ENCODE results near the gene HSF5. TPM values are rescaled to one million over a fixed set of nuclear protein-coding genes. Genes with fewer than 3 reads are reported as not detected.

The HSF5 gene
- polyA plus RNA-seq, 3 donors: 0.07 TPM; not detected in 2

DNA sequence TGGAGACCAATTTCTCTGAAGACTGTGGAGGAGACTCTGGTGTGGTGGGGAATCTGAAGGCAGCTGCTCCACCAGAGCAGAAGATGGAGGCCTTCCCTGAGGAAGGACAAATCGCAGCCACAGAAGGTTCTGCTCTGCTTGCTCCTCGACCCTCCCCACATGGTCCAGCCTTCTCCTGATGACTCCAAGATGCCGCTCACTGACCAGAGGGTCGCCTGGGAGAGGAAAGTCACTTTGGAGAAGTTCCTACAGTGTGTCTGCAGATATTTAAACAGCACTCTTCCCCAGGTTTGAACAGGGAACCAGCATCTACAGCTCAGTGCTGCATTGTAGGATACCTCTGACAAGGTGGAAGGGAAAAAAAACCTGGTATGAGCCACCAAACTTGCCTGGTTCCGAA, 115.2 kb downstream of the HSF5 start:
- H3K27me3 ChIP-seq (ENCODE audit: control insufficient read depth in 2 of 2, insufficient read depth in 2 of 2, low read length in 2 of 2): no peaks in the 10 kb centered on the region
- intact Hi-C loops (cut with micrococcal nuclease): no loop called here
- no peak overlapping the region for H3K4me2 ChIP-seq (replicated peaks; ENCODE audit: extremely low read depth, low read length, poor library complexity, severe bottlenecking)
- H3K27ac Mint-ChIP-seq: peak overlapping the region in 1 of 7 donors; percentile 12
- no peak overlapping the region for H3K27ac ChIP-seq (ENCODE audit: low read depth in 1 of 2, low read length in 2 of 2)
- no peak overlapping the region for H2AFZ ChIP-seq (ENCODE audit: insufficient read depth, low read depth, low read length, poor library complexity, severe bottlenecking)
- peaks cover 0 to 2% (median 0%) of the 10 kb centered on the region in 7 donors for H3K9me3 Mint-ChIP-seq
- no peak overlapping the region for H3K4me3 ChIP-seq (replicated peaks in 1 of 3; ENCODE audit: low read depth in 2 of 3, low read length in 3 of 3)
- no peak for TF ChIP-seq CTCF (IDR thresholded peaks at IDR 0.05)
- peaks cover 26 to 27% of the 10 kb centered on the region in 2 donors for H3K4me1 ChIP-seq (ENCODE audit: control insufficient read depth in 1 of 2, insufficient read depth in 2 of 2, low read length in 2 of 2)
- peaks cover 2 to 14% (median 7%) of the 10 kb centered on the region in 3 donors for H3K27me3 Mint-ChIP-seq (ENCODE audit: low read depth in 3 of 3)
- H3K9ac ChIP-seq (ENCODE audit: insufficient read depth, low read length, poor library complexity, severe bottlenecking): no peak overlapping the region
- H3K36me3 ChIP-seq (replicated peaks in 1 of 2; ENCODE audit: control insufficient read depth in 1 of 2, insufficient read depth in 2 of 2, low read length in 2 of 2): no peaks in the 10 kb centered on the region
- no peaks in the 10 kb centered on the region for H4K20me1 ChIP-seq (ENCODE audit: insufficient read depth, low read length)
- peaks cover 31% of the 10 kb centered on the region for H3K4me1 Mint-ChIP-seq
- no peak for DNase-seq
- 100% methylated on average over 1 of the region's 5 CpGs for WGBS (ENCODE audit: insufficient coverage)
- no peaks in the 10 kb centered on the region for H3K79me2 ChIP-seq (ENCODE audit: insufficient read depth, low read length)
- no peaks in the 10 kb centered on the region for H3K9me3 ChIP-seq (replicated peaks in 1 of 2; ENCODE audit: control insufficient read depth in 1 of 2, insufficient read depth in 1 of 2, low read length in 2 of 2)
- no peak overlapping the region for H3K4me3 Mint-ChIP-seq
- H3K36me3 Mint-ChIP-seq: no peaks in the 10 kb centered on the region

GRCh38 chr17:58371300-58371950, 116.8 kb downstream of the HSF5 start:
- no peaks in the 10 kb centered on the region for H3K36me3 Mint-ChIP-seq
- Histone ChIP-seq H3K27me3 (ENCODE audit: control insufficient read depth in 2 of 2, insufficient read depth in 2 of 2, low read length in 2 of 2) (no peaks in the 10 kb centered on the region), H2AFZ (ENCODE audit: insufficient read depth, low read depth, low read length, poor library complexity, severe bottlenecking) (no peak overlapping the region), H3K9me3 (replicated peaks in 1 of 2; ENCODE audit: control insufficient read depth in 1 of 2, insufficient read depth in 1 of 2, low read length in 2 of 2) (no peaks in the 10 kb centered on the region), H3K79me2 (ENCODE audit: insufficient read depth, low read length) (no peaks in the 10 kb centered on the region), H3K36me3 (replicated peaks in 1 of 2; ENCODE audit: control insufficient read depth in 1 of 2, insufficient read depth in 2 of 2, low read length in 2 of 2) (no peaks in the 10 kb centered on the region), H3K27ac (ENCODE audit: low read depth in 1 of 2, low read length in 2 of 2) (no peak overlapping the region), H3K4me3 (replicated peaks in 1 of 3; ENCODE audit: low read depth in 2 of 3, low read length in 3 of 3) (no peak overlapping the region), H3K4me1 (ENCODE audit: control insufficient read depth in 1 of 2, insufficient read depth in 2 of 2, low read length in 2 of 2) (peaks cover 16 to 17% of the 10 kb centered on the region in 2 donors), H3K4me2 (replicated peaks; ENCODE audit: extremely low read depth, low read length, poor library complexity, severe bottlenecking) (no peak overlapping the region), H3K9ac (ENCODE audit: insufficient read depth, low read length, poor library complexity, severe bottlenecking) (no peak overlapping the region), H4K20me1 (ENCODE audit: insufficient read depth, low read length) (no peaks in the 10 kb centered on the region)
- 95% methylated on average over 3 of the region's 6 CpGs for WGBS (ENCODE audit: insufficient coverage)
- peaks cover 2 to 14% (median 7%) of the 10 kb centered on the region in 3 donors for H3K27me3 Mint-ChIP-seq (ENCODE audit: low read depth in 3 of 3)
- intact Hi-C loops (cut with micrococcal nuclease): no loop called here
- peaks cover 0 to 1% (median 0%) of the 10 kb centered on the region in 7 donors for H3K9me3 Mint-ChIP-seq
- no peak overlapping the region for H3K4me3 Mint-ChIP-seq
- TF ChIP-seq CTCF (IDR thresholded peaks at IDR 0.05): no peak
- DNase-seq: no peak
- H3K4me1 Mint-ChIP-seq: peaks cover 21% of the 10 kb centered on the region
- H3K27ac Mint-ChIP-seq: peak overlapping the region in 1 of 7 donors; percentile 64

All from CD14-positive monocyte (primary cell).